IMR-90 (cell line): ENCODE results near the gene DTHD1. TPM values are rescaled to one million over a fixed set of nuclear protein-coding genes. Genes with fewer than 3 reads are reported as not detected.

Source experiments
- ATAC-seq: fragments of 200-7000 bp; cut with Tn5 transposase; 2 replicates; pipeline ENCODE4 v1.9.1; 2020; ENCODE audit warnings: low read depth, mild to moderate bottlenecking, moderate library complexity
- BruUV-seq: library from RNA; stranded (reverse); fragments of 400-500 nt; replicated peaks from 2 replicates; lab custom pipeline; 2021; lab: Mats Ljungman, UMichigan
- CTCF ChIA-PET: fragments of 300-600 bp; formaldehyde crosslinking; extraction: SDS; loops from one replicate; lab custom pipeline; 2021; ENCODE audit warnings: antibody characterized with exemption; lab: Yijun Ruan, JAX
- POLR2A ChIA-PET: fragments of 300-600 bp; sonication (Branson Sonifier 250); formaldehyde crosslinking; loops from one replicate; lab custom pipeline; 2022; ENCODE audit warnings: antibody characterized with exemption; ENCODE audit not compliant: unreplicated experiment; lab: Charles Lee
- DNase-seq: peaks from one replicate; pipeline ENCODE4 v3.0.0; 2013
- H2AFZ ChIP-seq: replicated peaks from 2 replicates; pipeline ENCODE3; 2013; ENCODE audit warnings: low read length, mild to moderate bottlenecking; ENCODE audit not compliant: poor library complexity
- H2AK5ac ChIP-seq: 2 replicates; pipeline ENCODE4 v1.6.1; 2013; ENCODE audit warnings: low read depth, low read length, inconsistent platforms
- H2AK9ac ChIP-seq: replicated peaks from 2 replicates; pipeline ENCODE3; 2013; ENCODE audit warnings: mild to moderate bottlenecking, low read depth, low read length, moderate library complexity; ENCODE audit not compliant: poor library complexity
- H2BK120ac ChIP-seq: 2 replicates; pipeline ENCODE4 v1.6.1; 2013; ENCODE audit warnings: low read depth, low read length, inconsistent platforms
- H2BK15ac ChIP-seq: 3 replicates; pipeline ENCODE4 v1.6.1; 2013; ENCODE audit warnings: low read depth, low read length, inconsistent platforms
- H2BK20ac ChIP-seq: 2 replicates; pipeline ENCODE4 v1.6.1; 2013; ENCODE audit warnings: low read depth, mild to moderate bottlenecking, inconsistent platforms, low read length, moderate library complexity
- H2BK5ac ChIP-seq: 2 replicates; pipeline ENCODE4 v1.6.1; 2013; ENCODE audit warnings: mild to moderate bottlenecking, low read depth, low read length, inconsistent platforms; ENCODE audit not compliant: poor library complexity, severe bottlenecking
- H3K14ac ChIP-seq: replicated peaks from 2 replicates; pipeline ENCODE4 v1.6.1; 2013; ENCODE audit warnings: low read depth, low read length, inconsistent platforms
- H3K18ac ChIP-seq: 2 replicates; pipeline ENCODE4 v1.6.1; 2013; ENCODE audit warnings: low read depth, low read length, control low read depth
- H3K23ac ChIP-seq: 2 replicates; pipeline ENCODE4 v1.6.1; 2013; ENCODE audit warnings: low read depth, low read length, inconsistent platforms
- H3K27ac ChIP-seq: 2 replicates; pipeline ENCODE4 v1.5.1; 2013; ENCODE audit warnings: mild to moderate bottlenecking, control low read depth, low read length; ENCODE audit not compliant: insufficient read depth
- H3K27me3 ChIP-seq: 2 replicates; pipeline ENCODE4 v1.6.1; 2013; ENCODE audit warnings: low read length; ENCODE audit not compliant: control insufficient read depth, insufficient read depth
- H3K36me3 ChIP-seq: 2 replicates; pipeline ENCODE4 v1.6.1; 2013; ENCODE audit warnings: low read length, mixed read lengths; ENCODE audit not compliant: control insufficient read depth, insufficient read depth
- H3K4ac ChIP-seq: 2 replicates; pipeline ENCODE4 v1.6.1; 2013; ENCODE audit warnings: low read depth, low read length, inconsistent platforms
- H3K4me1 ChIP-seq: 2 replicates; pipeline ENCODE4 v1.6.1; 2013; ENCODE audit warnings: low read length, mixed read lengths; ENCODE audit not compliant: control insufficient read depth, insufficient read depth
- H3K4me2 ChIP-seq: 2 replicates; pipeline ENCODE4 v1.6.1; 2013; ENCODE audit warnings: low read depth, mild to moderate bottlenecking, control low read depth, low read length, moderate library complexity
- H3K4me3 ChIP-seq: 2 replicates; pipeline ENCODE4 v1.5.1; 2013; ENCODE audit warnings: low read depth, mild to moderate bottlenecking, control low read depth, low read length, moderate library complexity; ENCODE audit not compliant: insufficient read depth
- H3K56ac ChIP-seq: 2 replicates; pipeline ENCODE4 v1.6.1; 2013; ENCODE audit warnings: low read length, inconsistent platforms; ENCODE audit not compliant: insufficient read depth; ENCODE audit errors: extremely low read depth
- H3K79me1 ChIP-seq, 2 experiments: 2 replicates each; pipeline ENCODE4 v1.6.1; 2013; ENCODE audit warnings: low read length in 2 of 2, inconsistent platforms in 1 of 2, low read depth in 1 of 2
- H3K9ac ChIP-seq: 2 replicates; pipeline ENCODE4 v1.6.1; 2013; ENCODE audit warnings: low read depth, low read length, control low read depth
- H3K9me1 ChIP-seq: 2 replicates; pipeline ENCODE4 v1.6.1; 2013; ENCODE audit warnings: low read length, inconsistent platforms; ENCODE audit not compliant: insufficient read depth
- H3K9me3 ChIP-seq: 2 replicates; pipeline ENCODE4 v1.6.1; 2013; ENCODE audit warnings: low read length; ENCODE audit not compliant: control insufficient read depth, insufficient read depth
- H4K20me1 ChIP-seq: 2 replicates; pipeline ENCODE4 v1.6.1; 2013; ENCODE audit warnings: low read length, inconsistent platforms; ENCODE audit not compliant: insufficient read depth
- H4K5ac ChIP-seq: 2 replicates; pipeline ENCODE4 v1.6.1; 2013; ENCODE audit warnings: mild to moderate bottlenecking, low read depth, low read length, control low read depth
- H4K8ac ChIP-seq, 2 experiments: 2 replicates each; pipeline ENCODE4 v1.6.1; 2013; ENCODE audit warnings: low read depth in 2 of 2, low read length in 2 of 2, control low read depth in 1 of 2, inconsistent platforms in 1 of 2
- H4K91ac ChIP-seq: 2 replicates; pipeline ENCODE4 v1.6.1; 2013; ENCODE audit warnings: low read depth, low read length, inconsistent platforms; ENCODE audit not compliant: insufficient read depth
- BHLHE40 ChIP-seq: fragments of 150-350 bp; IDR thresholded peaks from 2 replicates; pipeline ENCODE4 v1.6.1; 2016; ENCODE audit warnings: mild to moderate bottlenecking, low read depth, low read length
- CHD1 ChIP-seq: IDR thresholded peaks from 2 replicates; pipeline ENCODE4 v1.6.1; 2012; ENCODE audit warnings: low read depth, low read length, improper control_type of control experiment
- FOS ChIP-seq: fragments of 150-350 bp; IDR thresholded peaks from 2 replicates; pipeline ENCODE4 v1.6.1; 2016; ENCODE audit warnings: low read depth, low read length
- NFE2L2 ChIP-seq: fragments of 150-350 bp; IDR thresholded peaks from 2 replicates; pipeline ENCODE4 v1.6.1; 2016; ENCODE audit warnings: low read depth, mild to moderate bottlenecking, low read length
- RAD21 ChIP-seq: IDR thresholded peaks from 2 replicates; pipeline ENCODE4 v1.6.1; 2012; ENCODE audit warnings: low read length, improper control_type of control experiment
- RCOR1 ChIP-seq: IDR thresholded peaks from 2 replicates; pipeline ENCODE4 v1.6.1; 2012; ENCODE audit warnings: mild to moderate bottlenecking, low read length, improper control_type of control experiment; ENCODE audit not compliant: insufficient replicate concordance
- RFX5 ChIP-seq: IDR thresholded peaks from 2 replicates; pipeline ENCODE4 v1.8.0; 2012; ENCODE audit warnings: low read depth, mild to moderate bottlenecking, low read length, moderate library complexity
- USF2 ChIP-seq: fragments of 150-350 bp; IDR thresholded peaks from 2 replicates; pipeline ENCODE4 v1.6.1; 2017; ENCODE audit warnings: mild to moderate bottlenecking, antibody characterized with exemption, low read length, low read depth
- WGBS, 2 experiments: methylation state at CpG; one replicate each; pipeline versions ENCODE4 v1.1.5 to v1.1.7; 2013; ENCODE audit warnings: missing lambda C conversion rate in 2 of 2; ENCODE audit not compliant: insufficient read length in 1 of 2; ENCODE audit errors: extremely low coverage in 2 of 2; 5-methylcytosine and 5-hydroxymethylcytosine counted together
- dilution Hi-C: fragments of 300-500 bp; cut with HindIII; formaldehyde crosslinking; loops from one replicate; pipeline ENCODE4 v1.14.3; 2018; ENCODE audit warnings: low sequenced_read_pairs; ENCODE audit not compliant: unreplicated experiment
- in situ Hi-C: fragments of 300-500 bp; cut with MboI; formaldehyde crosslinking; loops from 3 replicates; pipeline ENCODE4 v1.14.3; 2019; ENCODE audit warnings: low sequenced_read_pairs, inconsistent platforms, mixed read lengths
- intact Hi-C: fragments of 100-400 bp; cut with micrococcal nuclease; formaldehyde crosslinking; loops from 2 replicates; pipeline ENCODE4 v1.10.0; 2022
- polyA plus RNA-seq, 3 experiments: library from polyadenylated mRNA; depleted of rRNA; stranded (reverse); fragments of >200 nt; gene quantifications; 2 replicates each; pipeline ENCODE4 v1.2.3, GENCODE V29; 2012; ENCODE audit warnings: low replicate concordance in 1 of 3
- total RNA-seq: library from RNA; depleted of rRNA; stranded (reverse); fragments of >200 nt; gene quantifications from 2 replicates; pipeline ENCODE4 v1.2.3, GENCODE V29; 2012

The DTHD1 gene
- total and polyA plus RNA-seq, 2 of the 4 experiments (the other 2 are of a cell fraction), result not detected

DNA sequence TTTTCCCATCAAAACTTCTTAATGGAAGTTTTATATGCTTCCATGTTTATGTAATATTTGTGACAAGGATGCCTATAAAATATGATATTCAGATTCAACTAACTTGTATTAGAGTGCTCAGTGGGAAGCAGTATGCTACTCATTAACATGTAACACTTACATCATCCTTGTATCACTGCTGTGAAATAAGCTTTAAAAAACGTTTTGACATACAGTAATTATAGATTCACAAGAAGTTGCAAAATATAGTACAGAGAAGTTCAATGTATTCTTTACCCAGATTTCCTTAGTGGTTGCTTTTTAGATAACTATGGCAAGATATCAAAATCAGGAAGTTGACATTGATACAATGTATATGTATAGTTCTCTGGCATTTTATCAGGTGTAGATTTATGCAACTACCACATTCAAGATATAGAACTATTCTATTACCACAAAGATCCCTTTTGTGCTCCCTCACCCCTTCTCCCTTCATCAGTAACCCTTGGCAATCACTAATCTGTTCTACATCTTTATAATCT is 56.3 kb downstream of the DTHD1 start:
- Histone ChIP-seq H3K4me2 (no peak overlapping the region), H2AK5ac (no peak overlapping the region), H2AFZ (no peak overlapping the region), H3K4me3 (no peak overlapping the region), H3K9me1 (no peaks in the 10 kb centered on the region), H4K5ac (no peak overlapping the region), H3K79me1 (no peaks in the 10 kb centered on the region), H2BK5ac (no peak overlapping the region), H2BK15ac (no peak overlapping the region), H3K9ac (no peak overlapping the region), H3K14ac (no peak overlapping the region), H4K8ac (no peak overlapping the region), H2AK9ac (no peak overlapping the region), H4K91ac (no peak overlapping the region), H3K18ac (no peak overlapping the region), H3K4ac (no peak overlapping the region), H3K9me3 (0 out of 2 replicates have a peak, but pooled peaks cover 4% of the 10 kb centered on the region), H3K27ac (no peak overlapping the region), H4K20me1 (no peaks in the 10 kb centered on the region), H2BK120ac (no peak overlapping the region), H3K23ac (no peak overlapping the region), H3K4me1 (no peaks in the 10 kb centered on the region), H3K56ac (no peak overlapping the region), H3K27me3 (no peaks in the 10 kb centered on the region), H2BK20ac (no peak overlapping the region), H3K36me3 (no peaks in the 10 kb centered on the region)
- ChIA-PET POLR2A (no interaction called here), CTCF (no interaction called here)
- DNase-seq, result no peak
- WGBS, 2 experiments, result no CpG with 5 or more reads among the region's 1 CpG
- no peak for TF ChIP-seq USF2
- no peak for TF ChIP-seq FOS
- no peak for TF ChIP-seq RCOR1
- no peak for TF ChIP-seq RAD21
- TF ChIP-seq CHD1, result no peak
- TF ChIP-seq NFE2L2, result no peak
- no peak for TF ChIP-seq RFX5
- no peak for TF ChIP-seq BHLHE40
- dilution Hi-C loops, result no loop called here
- ATAC-seq, result no peak
- intact Hi-C loops, result no loop called here
- in situ Hi-C loops, result no loop called here
- no TSS peak for BruUV-seq
